ENCODE measurements around the gene KIF20A. TPM values are rescaled to one million over a fixed set of nuclear protein-coding genes. Genes with fewer than 3 reads are reported as not detected.
"Not testable (repeated sequence)": the region's sequence is repeated elsewhere in the genome, so short reads cannot be mapped to it uniquely, and the experiment has no call there.

The KIF20A gene
- total RNA-seq (2014; rRNA removed; shearing (Covaris generic); ENCODE audit: low replicate concordance): 33.1 and 43.9 TPM in 2 replicates

DNA sequence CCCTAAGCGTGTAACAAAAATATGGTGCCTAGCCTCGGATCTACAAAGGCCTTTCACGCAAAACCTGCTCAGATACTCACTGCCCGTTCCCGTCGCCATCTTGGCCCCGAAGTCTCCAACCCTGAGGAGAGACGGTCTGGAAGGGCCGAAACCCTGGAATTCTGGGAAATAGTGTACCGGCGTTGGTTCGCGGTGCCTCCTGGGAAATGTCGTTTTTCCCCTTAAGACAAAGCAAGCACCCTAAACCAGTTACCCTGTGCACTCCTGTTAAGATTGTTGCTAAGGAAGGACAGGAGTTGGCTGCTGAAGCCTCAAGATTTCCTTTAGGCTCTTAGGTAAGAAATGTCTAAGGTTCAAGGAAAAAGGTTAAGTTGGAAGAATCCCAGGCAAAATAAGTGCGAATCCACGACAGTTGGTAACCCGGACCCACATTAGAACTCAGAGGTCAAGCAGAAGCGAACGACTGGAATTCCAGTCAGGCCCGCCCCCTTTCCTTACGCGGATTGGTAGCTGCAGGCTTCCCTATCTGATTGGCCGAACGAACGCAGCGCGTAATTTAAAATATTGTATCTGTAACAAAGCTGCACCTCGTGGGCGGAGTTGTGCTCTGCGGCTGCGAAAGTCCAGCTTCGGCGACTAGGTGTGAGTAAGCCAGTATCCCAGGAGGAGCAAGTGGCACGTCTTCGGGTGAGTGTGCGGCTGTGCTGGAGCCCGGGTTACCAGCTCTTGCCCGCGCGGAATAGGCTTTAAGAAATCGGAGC, at the start of gene KIF20A, which contains the start of gene BRD8:
Gene KIF20A (plus strand): TSS at position 597 of the 761 bp plus-strand sequence. CDS start 569 bp downstream, outside the sequence.
Gene BRD8 (minus strand): TSS at position 115 of the 761 bp plus-strand sequence. CDS start 16 bp downstream, at position 99.
- DNase-seq (ENCODE audit: low read depth): peak; percentile 97
- in situ Hi-C loops (cut with HindIII; ENCODE audit: low pct_unique_long_range_greater_than_20kb, low sequenced_read_pairs): no loop called here

DNA sequence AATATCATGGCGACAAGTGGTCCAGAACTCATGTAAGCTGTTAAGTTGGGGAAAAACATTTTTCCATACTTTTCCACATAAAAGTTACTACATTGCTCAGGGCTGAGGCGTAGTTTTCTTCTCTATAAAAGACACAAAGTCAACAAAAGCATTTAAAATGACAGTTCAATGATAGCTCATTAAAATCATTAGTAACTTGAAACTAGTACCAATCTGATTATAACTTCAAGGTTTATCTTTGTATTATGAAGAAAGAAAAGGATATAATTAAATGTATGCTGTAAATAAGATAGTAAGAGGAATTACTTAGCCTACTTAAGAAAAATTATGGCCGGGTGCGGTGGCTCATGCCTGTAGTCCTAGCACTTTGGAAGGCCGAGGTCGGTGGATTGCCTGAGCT, 49.6 kb upstream of the KIF20A start:
- no peak for DNase-seq (ENCODE audit: low read depth)
- in situ Hi-C loops (cut with HindIII; ENCODE audit: low pct_unique_long_range_greater_than_20kb, low sequenced_read_pairs): no loop called here

DNA sequence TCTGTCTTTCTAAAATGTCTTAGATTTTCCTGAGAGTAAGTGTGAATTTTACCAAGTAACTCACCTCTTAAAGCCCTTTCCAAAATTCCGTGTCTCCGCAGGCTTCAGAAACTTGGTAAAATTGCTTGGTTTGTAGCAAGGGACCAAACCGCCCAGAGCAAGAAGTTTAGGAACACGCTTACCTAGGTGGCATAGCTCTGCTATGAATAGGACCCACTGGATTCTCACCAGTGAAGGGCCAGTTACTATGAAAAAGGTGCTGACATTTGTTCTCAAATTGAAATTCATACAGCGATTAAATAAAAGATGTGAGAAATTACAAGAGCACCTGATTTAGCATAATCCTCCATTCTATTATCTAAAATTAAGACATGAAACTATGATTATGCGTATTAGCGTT, 46.4 kb upstream of the KIF20A start:
- DNase-seq (ENCODE audit: low read depth): no peak
- in situ Hi-C loops (cut with HindIII; ENCODE audit: low pct_unique_long_range_greater_than_20kb, low sequenced_read_pairs): no loop called here

GRCh38 chr5:138138949-138139780, 39.7 kb upstream of the KIF20A start, which contains the start of gene NME5:
TSS of gene NME5 (minus strand) at chr5:138139428. CDS start at chr5:138138780, 648 bp downstream.
- in situ Hi-C loops (cut with HindIII; ENCODE audit: low pct_unique_long_range_greater_than_20kb, low sequenced_read_pairs): no loop called here
- no peak for DNase-seq (ENCODE audit: low read depth)

DNA sequence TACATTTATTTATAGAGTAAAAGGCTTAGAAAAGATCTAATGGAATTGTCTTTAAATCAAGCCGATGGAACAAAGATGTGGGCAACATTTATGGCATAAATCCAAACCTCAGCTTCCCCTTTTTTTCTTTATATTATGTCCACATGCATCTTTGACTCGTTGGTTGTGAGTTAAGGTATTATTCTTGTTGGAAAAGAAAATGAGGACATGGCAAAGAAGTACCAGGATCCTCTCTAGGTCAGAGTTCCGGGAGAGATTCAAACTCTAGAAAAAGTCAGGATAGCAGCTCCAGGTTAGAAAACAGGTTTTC, 39.2 kb upstream of the KIF20A start:
- no peak for DNase-seq (ENCODE audit: low read depth)
- in situ Hi-C loops (cut with HindIII; ENCODE audit: low pct_unique_long_range_greater_than_20kb, low sequenced_read_pairs): no loop called here

- DNase-seq (ENCODE audit: low read depth): no peak
- in situ Hi-C loops (cut with HindIII; ENCODE audit: low pct_unique_long_range_greater_than_20kb, low sequenced_read_pairs): no loop called here
These were observed 38.6 kb upstream of the KIF20A start for GRCh38 chr5:138140268-138140667.

DNA sequence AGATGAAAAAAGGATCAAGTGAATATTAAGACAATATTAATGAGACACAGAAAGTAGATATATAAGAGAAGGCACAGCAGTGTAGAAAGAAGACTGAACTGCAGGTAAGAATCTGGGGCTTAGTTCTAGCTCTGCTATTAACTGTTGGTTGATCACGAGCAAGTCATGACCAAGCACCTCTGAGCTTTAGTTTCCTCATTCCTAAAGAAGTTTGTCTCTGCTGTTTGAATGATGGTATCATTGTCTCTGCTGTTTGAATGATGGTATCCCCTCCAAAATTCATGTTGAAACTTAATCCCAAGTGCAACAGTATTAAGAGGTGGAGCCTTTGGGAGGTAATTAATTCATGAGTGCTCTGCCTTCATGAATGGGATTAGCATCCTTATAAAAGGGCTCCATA, 37.2 kb upstream of the KIF20A start:
- in situ Hi-C loops (cut with HindIII; ENCODE audit: low pct_unique_long_range_greater_than_20kb, low sequenced_read_pairs): no loop called here
- no peak for DNase-seq (ENCODE audit: low read depth)

DNA sequence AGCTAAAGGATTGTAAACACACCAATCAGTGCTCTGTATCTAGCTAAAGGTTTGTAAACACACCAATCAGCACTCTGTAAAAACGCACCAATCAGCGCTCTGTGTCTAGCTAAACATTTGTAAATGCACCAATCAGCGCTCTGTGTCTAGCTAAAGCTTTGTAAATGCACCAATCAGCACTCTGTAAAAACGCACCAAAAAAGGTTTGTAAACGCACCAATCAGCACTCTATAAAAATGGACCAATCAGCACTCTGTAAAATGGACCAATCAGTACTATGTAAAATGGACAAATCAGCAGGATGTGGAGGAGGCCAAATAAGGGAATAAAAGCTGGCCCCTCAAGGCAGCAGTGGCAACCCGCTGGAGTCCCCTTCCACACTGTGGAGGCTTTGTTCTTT, 35.3 kb upstream of the KIF20A start:
- DNase-seq (ENCODE audit: low read depth); in situ Hi-C loops (cut with HindIII; ENCODE audit: low pct_unique_long_range_greater_than_20kb, low sequenced_read_pairs): not testable (repeated sequence)

GRCh38 chr5:138148811-138149210, 30.1 kb upstream of the KIF20A start:
- in situ Hi-C loops (cut with HindIII; ENCODE audit: low pct_unique_long_range_greater_than_20kb, low sequenced_read_pairs): no loop called here

DNA sequence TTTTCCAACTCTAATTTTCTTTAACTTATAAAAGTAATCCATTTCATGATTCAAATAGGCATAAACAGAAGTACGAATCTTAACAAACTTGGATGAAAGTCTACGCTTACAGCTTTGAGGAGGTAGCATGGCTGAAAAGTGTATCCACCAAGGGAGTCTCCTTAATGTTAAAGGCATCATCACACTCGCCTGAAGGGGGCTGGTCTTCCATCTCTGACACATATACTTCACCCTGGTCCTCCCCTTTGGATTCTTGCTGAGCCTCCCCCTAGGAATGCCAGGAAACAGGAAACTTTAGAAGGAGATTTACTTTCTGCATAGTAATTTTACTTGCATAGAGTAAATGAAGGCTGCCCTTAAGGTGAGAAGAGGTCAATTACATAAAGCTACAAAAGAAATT, 29.4 kb upstream of the KIF20A start:
- in situ Hi-C loops (cut with HindIII; ENCODE audit: low pct_unique_long_range_greater_than_20kb, low sequenced_read_pairs): no loop called here

More at GRCh38 chr5:138148811-138149210, 30.1 kb upstream of the KIF20A start:
- DNase-seq (ENCODE audit: low read depth): peak; percentile 27

GRCh38 chr5:138155977-138156376, 22.9 kb upstream of the KIF20A start:
- in situ Hi-C loops (cut with HindIII; ENCODE audit: low pct_unique_long_range_greater_than_20kb, low sequenced_read_pairs); DNase-seq (ENCODE audit: low read depth): not testable (repeated sequence)

More for the DNA sequence above, 29.4 kb upstream of the KIF20A start:
- DNase-seq (ENCODE audit: low read depth): no peak

GRCh38 chr5:138157626-138158025, 21.3 kb upstream of the KIF20A start:
- in situ Hi-C loops (cut with HindIII; ENCODE audit: low pct_unique_long_range_greater_than_20kb, low sequenced_read_pairs): no loop called here
- no peak for DNase-seq (ENCODE audit: low read depth)

- in situ Hi-C loops (cut with HindIII; ENCODE audit: low pct_unique_long_range_greater_than_20kb, low sequenced_read_pairs): no loop called here
- DNase-seq (ENCODE audit: low read depth): no peak
These were observed 19.2 kb upstream of the KIF20A start for GRCh38 chr5:138159666-138160065.

GRCh38 chr5:138160706-138161105, 18.2 kb upstream of the KIF20A start:
- in situ Hi-C loops (cut with HindIII; ENCODE audit: low pct_unique_long_range_greater_than_20kb, low sequenced_read_pairs): no loop called here
- no peak for DNase-seq (ENCODE audit: low read depth)

DNA sequence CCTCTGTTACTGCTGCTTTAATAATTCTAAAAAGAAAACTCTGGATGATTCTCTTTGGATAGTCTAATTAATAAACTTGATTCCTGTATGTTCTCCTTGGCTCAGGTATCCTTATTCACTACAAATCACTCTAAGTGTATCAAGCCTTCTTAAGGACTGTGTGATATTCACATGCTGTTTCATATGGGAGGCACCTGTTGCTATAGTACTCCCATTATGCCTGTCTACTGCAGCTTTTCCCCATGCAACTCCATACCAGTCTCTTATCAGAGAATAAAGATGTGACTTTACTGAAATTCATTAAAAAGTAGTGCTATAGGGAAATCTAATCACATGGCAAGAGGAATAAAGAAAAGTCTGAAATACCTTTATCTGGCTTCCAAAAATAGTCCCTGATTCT, 15.2 kb upstream of the KIF20A start:
- in situ Hi-C loops (cut with HindIII; ENCODE audit: low pct_unique_long_range_greater_than_20kb, low sequenced_read_pairs): no loop called here
- no peak for DNase-seq (ENCODE audit: low read depth)

- in situ Hi-C loops (cut with HindIII; ENCODE audit: low pct_unique_long_range_greater_than_20kb, low sequenced_read_pairs): no loop called here
- no peak for DNase-seq (ENCODE audit: low read depth)
These were observed 9.8 kb upstream of the KIF20A start for GRCh38 chr5:138169124-138169523.

GRCh38 chr5:138170299-138170698, 8.6 kb upstream of the KIF20A start:
- in situ Hi-C loops (cut with HindIII; ENCODE audit: low pct_unique_long_range_greater_than_20kb, low sequenced_read_pairs): no loop called here
- no peak for DNase-seq (ENCODE audit: low read depth)

GRCh38 chr5:138177941-138178515, 884 bp upstream of the KIF20A start:
- peak; percentile 34 for DNase-seq (ENCODE audit: low read depth)
- in situ Hi-C loops (cut with HindIII; ENCODE audit: low pct_unique_long_range_greater_than_20kb, low sequenced_read_pairs): no loop called here

Data from Caki2 (cell line).